C1 segment of cervical spinal cord (tissue), 14 donors: ENCODE measurements around the gene KIF25.

Source experiments
- DNase-seq, 14 donors: peaks; one replicate each; lab custom pipeline; 2025; lab: John Stamatoyannopoulos, UW

Gene KIF25

DNA sequence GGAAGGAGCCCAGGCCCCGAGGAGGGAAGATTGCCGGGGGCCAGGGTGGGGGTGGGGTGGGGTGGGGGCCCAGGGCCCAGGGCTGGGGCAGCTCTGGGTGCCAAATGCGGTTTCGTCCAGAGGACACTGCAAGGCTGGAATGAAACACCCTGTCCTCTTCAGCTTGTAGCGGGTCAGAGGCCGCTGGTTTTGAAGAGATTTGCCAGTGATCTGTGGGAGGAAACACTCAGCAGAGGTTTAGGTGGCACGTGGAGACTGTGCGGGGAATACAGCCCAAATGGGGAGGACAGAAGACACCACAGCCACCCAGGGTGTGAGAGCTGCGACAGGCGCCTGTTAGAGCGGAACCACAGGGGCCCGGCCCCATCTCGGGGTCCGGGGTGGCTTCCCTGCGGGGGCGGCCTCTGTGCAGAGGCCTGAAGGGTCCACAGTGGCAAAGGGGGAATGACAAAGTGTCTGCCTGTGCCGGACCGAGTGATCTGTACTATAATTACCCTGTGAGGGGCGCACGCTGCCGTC, 52.3 kb downstream of the KIF25 start:
- DNase-seq, result no peak

DNA sequence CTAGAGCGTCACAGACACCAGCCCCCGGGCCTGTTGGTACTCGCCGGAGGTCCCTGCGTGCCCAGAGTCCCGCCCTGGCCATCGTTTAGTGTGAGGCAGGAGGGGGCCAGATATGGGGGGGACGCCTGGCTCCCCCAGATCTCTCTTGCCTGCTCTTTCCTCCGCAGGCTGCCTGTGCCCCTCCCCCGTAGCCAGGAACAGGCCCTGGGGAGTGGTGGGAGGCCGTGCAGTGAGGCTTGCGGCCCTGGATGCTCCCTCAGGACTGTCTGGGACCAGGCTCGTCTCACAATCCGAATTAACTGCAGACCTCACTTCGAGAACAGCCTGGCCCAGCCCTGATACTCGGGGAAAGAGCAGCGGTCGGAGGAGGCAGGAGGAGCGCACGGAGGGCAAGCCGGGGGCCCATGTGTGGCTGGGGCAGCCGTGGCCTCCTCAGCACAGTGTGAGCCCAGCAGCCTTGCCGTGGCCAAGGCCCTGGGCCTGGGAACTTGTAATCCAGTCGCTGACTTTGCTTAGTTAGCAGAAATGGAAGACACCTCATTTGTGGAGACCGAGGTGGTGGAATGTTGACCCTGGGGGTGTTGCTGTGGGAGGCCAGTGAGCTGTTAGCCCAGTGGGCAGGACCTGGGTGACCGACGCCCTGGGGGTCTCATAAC, 52.9 kb downstream of the KIF25 start:
- DNase-seq, result no peak

DNA sequence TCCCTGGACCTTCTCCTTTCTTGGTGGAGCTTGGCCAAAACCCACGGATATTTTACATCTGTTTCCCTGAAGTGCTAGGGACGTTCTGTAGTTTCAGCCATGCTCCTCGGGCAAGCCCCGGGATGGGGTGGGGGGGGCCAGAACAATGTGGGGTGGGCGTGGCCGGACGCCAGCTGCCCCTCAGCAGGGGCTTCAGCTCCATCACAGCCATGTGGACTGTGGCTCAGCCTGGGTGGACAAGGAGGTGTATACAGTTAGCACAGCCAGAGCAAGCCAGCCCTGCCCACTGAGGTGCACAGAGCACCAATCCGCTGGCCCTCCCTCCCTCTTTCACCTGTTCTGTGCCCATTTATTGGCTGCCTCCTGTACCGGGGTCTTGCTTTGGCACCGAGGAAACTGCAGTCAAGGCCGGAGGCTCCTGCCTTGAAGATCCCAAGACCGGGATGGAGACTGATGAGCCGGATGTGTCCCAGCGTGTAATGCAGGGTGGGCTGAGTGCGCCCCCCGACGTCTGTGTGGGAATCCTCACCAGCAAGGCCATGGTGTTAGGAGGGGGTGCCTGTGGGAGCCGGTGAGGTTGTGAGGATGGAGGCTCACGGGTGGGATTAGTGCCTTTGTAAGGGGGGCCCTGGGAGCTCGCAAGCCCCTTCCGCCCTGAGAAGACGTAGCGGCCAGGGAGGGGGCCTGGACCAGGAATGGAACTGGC, 53.6 kb downstream of the KIF25 start:
- DNase-seq, result peak in 1 of 14 donors; percentile 13

DNA sequence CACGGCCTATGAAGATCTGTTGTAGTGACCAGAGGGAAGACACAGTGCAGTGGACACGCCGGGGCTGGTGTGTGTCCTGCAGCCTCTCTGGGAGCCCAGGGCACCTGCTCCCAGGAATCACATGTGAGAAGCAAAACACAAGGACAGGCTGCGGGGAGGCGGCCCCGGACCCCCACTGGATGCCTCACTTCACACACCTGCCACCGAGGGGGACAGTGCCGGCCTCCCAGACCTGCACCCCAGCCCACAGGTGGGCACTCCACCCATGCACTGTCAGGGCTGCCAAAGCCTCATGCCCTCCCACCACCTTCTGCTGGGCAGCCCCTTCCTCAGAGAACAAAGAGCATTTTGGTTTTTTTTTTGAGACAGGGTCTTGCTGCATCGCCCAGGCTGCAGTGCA, 54.2 kb downstream of the KIF25 start:
- DNase-seq, result no peak

DNA sequence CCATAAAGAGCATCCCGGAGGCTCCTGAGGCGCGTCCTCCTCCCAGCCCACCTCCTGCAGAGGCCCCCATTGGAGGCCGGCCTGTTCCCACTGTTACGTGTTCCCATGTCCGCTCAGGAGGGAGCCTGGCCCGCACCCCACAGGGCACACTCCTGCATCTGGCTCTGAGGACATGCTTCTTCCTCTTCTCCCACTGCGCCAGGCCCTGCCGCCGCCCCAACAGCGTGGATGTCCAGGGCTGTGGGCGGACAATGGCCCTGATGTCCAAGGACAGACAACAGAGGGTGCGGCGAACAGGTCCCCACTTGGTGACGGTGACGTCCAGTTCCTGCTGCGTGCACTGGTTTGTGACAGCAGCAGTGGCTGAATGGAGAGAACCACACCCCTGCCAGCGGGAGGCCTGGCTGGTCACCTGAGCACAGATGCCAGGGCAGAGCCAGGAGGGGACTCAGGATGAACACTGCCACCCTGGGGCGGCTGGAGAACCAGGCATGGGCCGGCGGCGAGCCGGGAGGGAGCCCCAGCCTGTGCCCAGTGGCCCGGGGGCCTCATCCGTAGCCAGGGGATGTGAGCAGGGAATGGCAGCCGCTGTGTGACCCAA, 54.9 kb downstream of the KIF25 start:
- DNase-seq, result peak in 1 of 14 donors; percentile 8

DNA sequence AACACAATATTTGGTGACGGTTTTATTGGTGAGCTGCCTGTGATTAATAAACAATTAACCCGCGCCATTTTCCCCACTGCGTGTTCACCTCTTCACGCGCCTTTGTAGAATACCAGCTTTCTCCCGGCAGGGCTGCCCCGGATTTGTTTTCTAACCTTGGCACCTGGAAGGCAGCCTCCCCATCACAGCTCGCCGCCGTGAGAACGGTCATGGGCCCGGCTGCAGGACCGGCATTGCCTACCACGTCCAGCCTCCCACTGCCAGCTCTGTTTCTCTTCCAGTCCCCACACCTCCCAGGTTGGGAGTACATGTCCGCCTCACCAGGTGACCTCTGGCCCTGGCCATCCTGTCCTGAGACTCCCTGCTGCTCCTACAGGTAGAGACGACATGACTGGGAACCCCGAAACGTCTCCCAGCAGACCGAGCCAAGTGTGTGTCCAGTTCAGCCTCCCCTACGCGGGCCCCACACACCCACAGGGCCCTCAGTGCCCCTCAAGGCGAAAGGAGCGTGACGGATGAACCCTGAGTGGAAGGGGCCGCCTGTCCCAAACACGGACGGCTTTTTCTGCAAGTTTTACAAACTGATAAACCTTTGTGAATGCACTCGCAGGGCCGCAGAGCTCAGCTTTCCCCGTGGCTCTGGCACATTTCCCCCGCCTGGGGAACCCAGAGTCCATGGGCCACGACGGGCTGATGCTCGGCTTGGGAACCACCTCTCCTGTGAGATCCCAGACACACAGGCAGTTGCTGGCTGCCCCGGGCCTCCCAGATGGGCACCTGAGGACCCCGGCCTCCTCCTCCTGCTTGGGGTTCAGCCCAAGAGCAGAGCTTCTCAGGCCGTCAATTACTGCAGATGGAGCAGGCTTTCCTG, 55.9 kb downstream of the KIF25 start:
- no peak for DNase-seq

DNA sequence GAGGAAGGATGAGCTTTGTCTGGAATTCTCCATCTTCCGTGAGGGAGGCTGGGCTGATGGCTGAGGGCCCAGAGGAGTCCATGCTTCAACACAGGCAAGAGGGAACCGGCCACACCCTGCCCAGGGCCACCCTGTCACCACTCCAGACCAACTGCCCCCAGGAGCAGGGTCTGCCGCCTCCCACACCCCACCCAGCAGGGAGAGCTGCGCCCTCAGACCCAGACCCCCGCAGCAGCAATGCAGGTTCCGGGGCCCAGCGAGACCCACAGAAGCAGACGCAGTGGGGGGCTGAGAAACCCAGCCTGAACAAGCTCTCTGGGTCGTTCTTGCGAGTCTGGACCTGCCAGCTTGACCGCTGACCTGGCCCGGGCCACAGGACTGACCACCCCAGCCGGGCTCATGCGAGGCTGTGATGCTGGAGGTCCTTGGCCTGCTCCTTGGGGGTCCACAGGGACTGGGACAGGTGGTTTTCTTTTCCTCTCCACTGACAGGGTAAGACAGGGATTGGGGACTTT, 56.5 kb downstream of the KIF25 start:
- DNase-seq, result no peak

DNA sequence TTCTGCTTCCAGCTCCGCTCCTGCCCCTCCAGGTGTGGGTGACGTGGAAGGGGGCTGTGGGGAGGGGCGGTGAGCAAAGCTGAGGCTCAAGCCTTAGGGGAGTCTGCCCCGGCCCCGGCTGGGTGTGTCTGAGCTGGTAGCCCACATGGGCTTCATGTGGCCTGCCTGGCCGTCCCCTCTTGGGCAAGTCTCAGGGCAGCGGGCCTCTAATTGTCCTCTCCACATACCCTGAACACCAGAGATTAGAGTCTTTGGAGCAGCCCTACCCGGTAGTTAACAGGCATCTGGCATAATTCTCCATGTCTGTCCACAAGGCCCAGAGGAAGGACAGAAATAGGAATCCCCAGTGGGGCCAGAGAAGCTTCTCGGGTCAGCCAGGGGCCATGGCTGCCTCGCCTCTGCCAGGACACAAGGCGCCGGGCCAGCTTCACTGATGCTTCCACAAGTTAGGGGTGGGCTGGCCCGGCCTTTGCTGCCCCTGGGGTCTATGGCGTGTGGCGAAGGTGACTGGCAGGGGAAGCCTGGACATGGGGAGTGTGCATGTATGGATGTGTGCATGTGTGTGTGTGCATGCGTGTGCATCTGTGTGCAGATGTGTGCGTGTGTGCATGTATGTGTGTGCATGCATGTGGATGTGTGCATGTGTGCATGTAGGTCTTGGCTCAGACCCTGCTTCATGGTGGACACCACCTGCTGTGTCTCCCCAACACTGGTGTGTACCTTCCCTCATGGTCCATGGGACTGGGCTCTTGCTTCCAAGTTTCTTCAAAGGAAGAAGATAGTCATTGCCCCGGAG, 57.5 kb downstream of the KIF25 start:
- no peak for DNase-seq

DNA sequence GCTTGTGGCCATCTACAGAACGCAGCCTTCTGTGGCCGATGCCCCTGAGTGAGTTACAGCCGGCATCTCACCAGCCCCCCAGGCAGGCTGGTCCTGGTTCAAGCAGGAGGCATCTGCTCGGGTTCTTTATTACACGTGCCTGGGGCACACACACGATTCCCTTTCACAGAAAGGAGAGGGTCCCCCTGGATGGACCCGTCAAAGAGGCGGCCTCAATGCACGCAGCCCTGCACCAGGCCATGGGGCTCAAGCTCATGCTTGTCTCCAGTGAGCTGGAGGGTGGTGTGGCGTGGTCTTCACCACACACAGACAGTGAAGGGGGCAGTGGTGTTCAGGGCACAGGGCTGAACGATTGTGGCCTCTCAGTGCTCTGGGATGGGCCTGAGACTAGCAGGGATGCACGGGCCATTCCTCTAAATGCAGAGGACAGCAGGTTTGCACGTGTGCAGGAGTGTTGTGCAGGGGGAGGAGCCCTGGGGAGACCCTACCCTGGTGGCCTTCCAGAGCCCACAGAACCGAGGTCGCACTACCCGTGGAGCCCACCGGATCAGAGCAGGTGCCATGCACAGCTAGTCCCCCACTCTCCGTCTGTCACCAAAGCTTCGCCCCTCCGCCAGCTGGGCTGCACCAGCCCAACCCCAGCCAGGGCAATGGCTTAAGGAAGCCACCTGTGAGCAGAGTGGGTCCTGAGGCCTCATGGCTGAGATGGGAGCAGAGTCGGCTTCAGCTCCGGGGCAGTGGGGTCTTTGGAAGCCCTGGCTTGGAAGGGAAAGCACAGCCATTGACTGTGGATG, 58.4 kb downstream of the KIF25 start:
- no peak for DNase-seq

DNA sequence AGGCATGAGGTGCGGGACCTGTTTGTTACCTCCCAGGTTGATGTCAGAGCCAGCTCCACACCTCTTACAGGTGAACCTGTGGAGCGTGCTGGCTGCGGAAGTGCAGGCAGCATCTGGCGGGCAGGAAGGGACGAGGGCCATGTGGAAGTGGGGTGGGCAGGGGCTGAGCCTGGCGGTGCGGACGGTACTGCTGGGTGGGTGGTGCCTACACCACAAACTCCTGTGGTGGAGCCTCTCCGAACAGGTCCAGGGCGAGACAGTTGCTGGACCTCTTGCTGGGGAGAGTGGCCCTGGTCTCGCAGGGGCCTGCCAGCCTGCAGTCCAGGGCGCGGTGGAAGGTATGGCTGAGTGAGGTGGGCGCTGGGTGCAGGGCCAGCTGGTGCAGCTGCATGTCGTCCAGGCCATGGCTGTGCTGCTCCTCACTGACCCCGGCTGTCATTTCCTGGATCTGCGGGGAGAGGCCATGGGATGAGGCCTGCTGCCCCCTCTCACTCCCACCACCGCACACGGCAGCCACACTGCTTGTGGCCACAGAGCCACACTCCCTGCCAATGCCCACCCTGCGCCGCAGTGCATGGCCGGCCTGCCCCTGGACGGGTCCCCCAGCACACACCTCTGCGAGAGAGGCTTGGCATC, 59.5 kb downstream of the KIF25 start:
- no peak for DNase-seq

DNA sequence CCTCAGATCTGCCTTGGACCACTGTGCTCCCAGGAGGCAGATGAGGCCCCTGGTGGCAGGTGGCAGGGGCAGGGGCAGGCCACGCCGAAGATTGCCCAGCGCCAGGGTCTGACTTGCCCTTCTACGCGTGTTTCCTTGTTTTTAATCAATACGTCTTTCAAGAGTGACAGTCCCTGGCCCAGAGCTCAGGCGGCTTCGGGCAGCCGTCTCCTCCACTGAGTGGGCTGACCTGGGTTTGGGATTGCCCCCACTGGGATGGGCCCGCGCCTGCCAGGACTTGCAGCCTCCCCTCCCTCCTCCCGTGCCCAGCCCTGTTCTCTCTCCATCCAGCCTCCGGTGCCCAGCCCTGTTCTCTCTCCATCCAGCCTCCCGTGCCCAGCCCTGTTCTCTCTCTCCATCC, 60.4 kb downstream of the KIF25 start:
- DNase-seq, result no peak

DNA sequence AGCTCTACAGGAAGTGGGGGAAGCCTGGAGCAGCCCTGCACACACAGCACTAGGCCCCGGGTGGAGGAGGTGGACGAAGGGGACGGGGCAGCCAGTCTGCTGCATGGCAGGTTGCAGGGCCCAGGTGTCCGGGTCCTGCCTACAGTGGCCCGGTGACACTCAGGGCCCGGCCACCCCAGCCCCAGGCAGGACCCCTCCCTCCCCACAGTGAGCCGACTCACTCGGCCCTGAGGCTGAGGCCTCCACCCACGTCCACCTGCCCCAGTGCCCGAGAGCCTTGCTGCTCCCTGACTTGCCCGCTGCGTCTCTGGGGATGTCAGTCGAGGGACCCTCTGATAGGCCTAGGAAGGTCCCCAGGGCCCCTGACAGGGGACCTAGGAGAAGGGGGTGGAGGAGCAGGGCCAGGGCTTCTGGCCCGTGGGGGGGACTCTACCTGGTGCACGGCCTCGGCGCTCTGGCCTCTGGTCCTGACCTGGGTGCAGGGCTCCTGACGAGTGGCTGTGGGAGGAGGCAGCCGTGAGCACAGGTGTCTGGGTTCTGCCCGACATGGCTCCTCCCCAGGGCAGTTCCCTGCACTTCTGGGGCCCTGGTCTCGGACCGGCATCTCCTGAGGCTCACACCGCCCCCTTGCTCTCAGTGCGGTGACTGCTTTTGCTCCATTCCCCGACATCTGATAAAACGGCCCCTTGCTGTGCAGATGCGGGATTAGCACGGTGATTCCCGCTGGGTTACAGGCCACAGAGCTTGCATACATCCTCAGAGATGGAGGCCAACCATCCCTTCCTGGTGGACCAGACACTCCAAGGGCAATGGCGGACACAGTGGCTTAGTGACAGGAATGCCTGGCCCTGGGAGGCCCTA, 61.5 kb downstream of the KIF25 start:
- no peak for DNase-seq

DNA sequence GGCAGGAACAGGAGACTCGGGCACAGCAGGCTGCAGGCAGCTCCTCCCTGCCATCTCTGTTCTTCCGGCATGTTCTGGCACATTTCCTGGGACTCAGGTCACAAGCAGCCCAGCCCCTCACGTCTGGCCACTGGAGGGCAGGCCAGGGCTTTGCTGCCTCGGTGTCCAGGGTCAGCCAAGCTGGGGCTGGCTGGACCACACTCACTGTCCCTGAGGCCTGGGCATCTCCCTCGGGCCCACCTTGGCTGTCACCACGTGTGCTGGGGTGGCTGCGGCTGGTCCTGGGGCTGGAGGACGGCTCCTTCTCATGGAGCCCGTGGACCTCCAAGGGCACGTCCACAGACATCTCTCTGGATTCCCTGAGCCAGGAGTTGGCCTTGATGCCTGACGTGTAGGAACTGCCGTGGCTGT, 63.1 kb downstream of the KIF25 start:
- peak in 12 of 14 donors; percentile 13 to 65 (median 50) for DNase-seq

DNA sequence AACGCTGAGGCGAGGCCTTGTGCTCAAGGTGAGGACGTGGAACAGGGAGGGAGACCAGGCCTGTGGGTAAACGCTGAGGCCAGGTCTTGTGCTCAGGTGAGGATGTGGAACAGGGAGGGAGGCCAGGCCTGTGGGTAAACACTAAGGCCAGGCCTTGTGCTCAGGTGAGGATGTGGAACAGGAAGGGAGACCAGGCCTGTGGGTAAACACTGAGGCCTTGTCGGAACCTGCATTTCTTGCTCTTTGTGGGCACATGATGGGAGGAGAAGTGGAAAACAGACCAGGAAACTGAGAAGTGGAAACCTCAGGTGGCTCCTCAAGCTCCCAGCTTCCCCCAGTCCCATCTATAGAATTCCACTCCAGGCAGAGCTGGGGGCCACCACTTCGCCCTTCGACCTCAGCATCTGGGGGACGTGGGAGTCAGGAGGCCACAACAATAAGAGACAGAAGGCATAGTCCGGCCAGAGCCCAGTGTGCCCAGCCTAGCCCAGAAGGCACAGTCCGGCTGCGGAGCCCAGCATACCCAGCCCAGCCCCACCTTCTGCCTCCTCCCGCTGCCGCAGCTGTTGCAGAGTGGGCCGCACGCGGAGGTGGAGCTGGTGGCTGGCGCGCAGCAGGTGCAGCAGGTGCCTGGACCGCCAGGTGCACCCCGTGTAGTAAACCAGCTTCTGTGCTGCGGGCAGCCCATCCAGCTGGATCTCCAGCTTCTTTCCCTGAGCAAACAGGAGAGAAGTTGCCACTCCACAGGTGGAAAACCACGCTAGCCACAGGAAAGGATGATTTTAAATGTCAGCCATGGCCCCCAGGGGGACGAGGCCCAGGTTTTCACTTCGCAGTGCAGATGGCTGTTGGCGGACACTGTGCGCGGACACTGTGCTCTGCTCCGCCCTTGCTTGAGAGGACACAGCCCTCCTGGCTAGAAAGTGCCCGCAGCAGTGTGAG, 64.1 kb downstream of the KIF25 start:
- no peak for DNase-seq

GRCh38 chr6:168062346-168063289, 65.1 kb downstream of the KIF25 start:
- peak in 1 of 14 donors; percentile 11 for DNase-seq

DNA sequence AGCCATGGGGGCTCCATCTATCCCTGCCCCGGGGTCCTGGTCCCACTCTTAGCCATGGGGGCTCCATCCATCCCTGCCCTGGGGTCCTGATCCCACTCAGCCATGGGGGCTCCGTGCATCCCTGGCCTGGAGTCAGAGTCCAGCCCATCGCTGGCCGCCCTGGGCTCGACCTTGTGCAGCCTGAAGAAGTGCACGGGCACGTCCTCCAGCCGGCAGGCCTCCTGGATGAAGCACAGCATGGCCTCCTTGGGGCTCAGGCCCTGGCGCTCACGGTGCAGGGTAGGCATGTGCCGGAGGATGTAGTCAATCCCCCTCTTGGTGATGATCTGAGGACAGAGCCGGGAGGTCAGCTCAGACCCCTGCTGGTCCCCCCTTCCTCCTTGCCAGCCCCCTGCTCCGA, 66.0 kb downstream of the KIF25 start:
- DNase-seq, result no peak
